MG63 (cell line): ENCODE results near the gene PFKP. TPM values are rescaled to one million over a fixed set of nuclear protein-coding genes. Genes with fewer than 3 reads are reported as not detected.

Experiments
- DNase-seq: peaks from one replicate; pipeline ENCODE4 v3.0.0-alpha.2; 2020
- H3K27me3 ChIP-seq: fragments of 250-450 bp; sonication (Bioruptor Pico); 2 replicates; pipeline ENCODE4 v1.5.1; 2020; ENCODE audit warnings: mild to moderate bottlenecking, moderate library complexity
- H3K36me3 ChIP-seq: fragments of 250-450 bp; sonication (Bioruptor Pico); 2 replicates; pipeline ENCODE4 v1.5.1; 2020; ENCODE audit warnings: mild to moderate bottlenecking, moderate library complexity
- H3K4me3 ChIP-seq: fragments of 250-450 bp; sonication (Bioruptor Pico); 2 replicates; pipeline ENCODE4 v1.5.1; 2020; ENCODE audit warnings: mild to moderate bottlenecking, moderate library complexity
- H3K9me3 ChIP-seq: fragments of 250-450 bp; sonication (Bioruptor Pico); 2 replicates; pipeline ENCODE4 v1.5.1; 2020; ENCODE audit warnings: mild to moderate bottlenecking, moderate library complexity
- total RNA-seq: library from RNA; depleted of rRNA; stranded (reverse); fragments of >200 nt; shearing (Covaris generic); gene quantifications from 2 replicates; pipeline ENCODE4 v1.2.3, GENCODE V29; 2014; ENCODE audit warnings: low replicate concordance; rRNA removed

PFKP gene
- 121 and 183 TPM in 2 replicates for total RNA-seq

DNA sequence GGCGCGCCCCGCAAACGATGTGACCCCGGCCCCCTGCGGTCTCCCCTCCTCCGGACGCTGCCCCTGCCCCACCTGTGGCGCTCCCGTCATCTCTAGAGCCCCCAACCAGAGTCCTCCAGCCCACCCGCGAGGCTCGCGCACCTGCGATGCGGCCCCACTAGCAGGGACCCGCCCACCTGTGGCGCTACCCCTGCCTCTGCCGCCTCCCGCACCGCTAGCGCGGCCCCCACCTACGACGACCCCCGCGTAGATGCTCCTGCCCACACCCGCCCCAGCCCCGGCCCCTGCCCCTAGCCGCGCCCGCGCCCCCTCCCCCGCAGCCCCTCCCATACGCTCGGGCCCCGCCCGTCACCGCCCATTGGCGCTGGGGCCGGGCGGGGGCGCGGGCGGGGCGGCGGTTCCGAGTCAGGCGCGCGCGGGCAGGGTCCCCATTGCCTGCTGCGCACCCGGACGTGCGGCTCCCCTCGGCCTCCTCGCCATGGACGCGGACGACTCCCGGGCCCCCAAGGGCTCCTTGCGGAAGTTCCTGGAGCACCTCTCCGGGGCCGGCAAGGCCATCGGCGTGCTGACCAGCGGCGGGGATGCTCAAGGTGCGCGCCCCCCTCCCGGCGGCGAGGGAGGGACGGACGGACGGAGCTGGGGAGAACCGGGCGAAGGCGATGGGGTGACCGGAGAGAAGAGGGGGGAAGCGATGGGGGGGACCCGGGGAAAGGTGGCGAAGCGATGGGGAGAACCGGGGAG is at the start of gene PFKP:
Gene PFKP, plus strand, starts transcription at position 431 of the 741 bp plus-strand sequence. Its CDS starts 48 bp downstream, at position 479.
- Histone ChIP-seq H3K27me3 (no peaks in the 10 kb centered on the region), H3K9me3 (no peaks in the 10 kb centered on the region), H3K4me3 (peak within 1 kb of the TSS; percentile 92), H3K36me3 (peaks cover 29% of the 10 kb centered on the region)
- peak; percentile 57 for DNase-seq

DNA sequence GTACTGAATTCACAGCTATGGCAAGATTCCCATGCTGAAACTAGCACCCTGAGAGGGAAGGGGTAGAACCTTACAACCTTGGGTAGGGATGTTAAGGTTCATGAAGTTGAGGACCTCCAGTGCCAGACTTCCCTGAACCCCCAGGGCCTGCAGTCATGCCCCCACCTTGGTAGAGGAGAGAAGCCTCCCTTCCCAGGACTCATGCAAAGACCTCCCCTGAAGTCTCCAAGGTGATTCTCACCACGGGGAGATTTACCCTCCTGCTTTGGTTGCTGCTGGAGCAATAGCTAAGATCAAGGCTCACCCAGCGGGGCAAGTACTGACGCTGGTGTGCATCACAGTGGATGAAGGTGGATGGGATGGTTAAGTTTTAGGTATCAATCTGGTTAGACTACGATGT is 49.1 kb upstream of the PFKP start:
- no peak for DNase-seq
- H3K4me3 ChIP-seq, result no peak overlapping the region
- no peaks in the 10 kb centered on the region for H3K36me3 ChIP-seq
- H3K9me3 ChIP-seq, result no peaks in the 10 kb centered on the region
- peaks cover 50% of the 10 kb centered on the region for H3K27me3 ChIP-seq

DNA sequence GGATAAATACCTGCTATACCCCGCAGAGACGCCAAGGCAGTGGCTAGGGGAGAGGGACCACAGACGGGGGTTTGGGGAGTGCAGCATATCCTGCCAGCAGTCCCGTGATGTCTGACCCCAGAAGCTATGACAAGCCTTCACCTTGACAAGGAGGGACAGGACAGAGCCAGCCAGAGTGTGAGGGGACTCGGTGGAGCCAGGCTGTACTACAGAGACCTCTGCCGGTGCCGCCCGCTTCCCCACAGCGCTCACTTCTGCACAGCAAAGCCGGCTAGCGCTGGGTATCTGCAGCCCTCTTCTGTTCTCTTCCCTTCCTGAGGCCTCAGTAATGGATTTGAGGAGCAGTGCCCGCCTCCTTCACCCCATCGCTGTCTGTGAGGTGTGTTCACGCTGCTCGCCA is 47.0 kb upstream of the PFKP start:
- Histone ChIP-seq H3K4me3 (no peak overlapping the region), H3K36me3 (no peaks in the 10 kb centered on the region), H3K27me3 (peaks cover 54% of the 10 kb centered on the region), H3K9me3 (no peaks in the 10 kb centered on the region)
- DNase-seq, result no peak

DNA sequence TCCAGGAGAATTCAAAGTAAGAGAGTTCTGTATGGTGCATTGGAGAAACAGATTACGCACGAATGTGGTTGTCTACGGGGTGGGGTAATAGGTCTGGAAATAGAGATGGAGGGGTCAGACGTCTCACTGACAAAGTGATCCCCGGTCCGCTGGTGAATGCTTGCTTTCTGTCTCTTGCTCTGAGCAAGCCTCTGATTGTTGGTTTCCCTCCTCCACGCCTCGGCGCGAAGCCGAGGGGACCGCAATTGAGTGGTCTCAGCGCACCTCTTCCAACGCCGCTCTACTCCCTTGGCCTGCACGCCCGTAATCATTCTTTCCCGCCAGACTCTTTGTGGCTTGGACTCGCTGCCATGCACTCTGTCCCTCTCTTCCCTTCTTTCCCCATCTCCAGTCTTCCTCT is 46.5 kb upstream of the PFKP start:
- H3K4me3 ChIP-seq, result no peak overlapping the region
- H3K27me3 ChIP-seq, result peaks cover 57% of the 10 kb centered on the region
- H3K36me3 ChIP-seq, result no peaks in the 10 kb centered on the region
- H3K9me3 ChIP-seq, result no peaks in the 10 kb centered on the region
- DNase-seq, result no peak

DNA sequence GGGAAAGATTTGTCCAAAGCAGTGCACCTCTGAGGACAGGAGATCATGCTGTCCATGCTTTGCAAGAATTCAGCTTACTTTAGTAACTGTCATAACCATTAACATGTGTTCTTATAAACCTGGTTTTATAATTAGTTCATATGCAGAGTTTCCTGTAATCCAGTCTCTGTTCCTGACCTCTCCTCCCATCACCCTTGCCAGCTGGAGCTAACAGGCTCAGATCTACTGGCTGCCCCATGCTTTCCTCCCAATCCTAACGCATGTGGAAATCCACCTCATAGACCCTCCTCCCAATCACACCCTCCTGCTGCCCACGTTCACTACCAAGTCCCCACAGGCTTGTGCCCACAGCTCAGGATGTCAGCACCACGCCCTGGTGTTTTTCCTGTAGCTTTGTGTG is 45.3 kb upstream of the PFKP start:
- no peaks in the 10 kb centered on the region for H3K36me3 ChIP-seq
- DNase-seq, result no peak
- no peak overlapping the region for H3K4me3 ChIP-seq
- H3K27me3 ChIP-seq, result peaks cover 59% of the 10 kb centered on the region
- H3K9me3 ChIP-seq, result no peaks in the 10 kb centered on the region

DNA sequence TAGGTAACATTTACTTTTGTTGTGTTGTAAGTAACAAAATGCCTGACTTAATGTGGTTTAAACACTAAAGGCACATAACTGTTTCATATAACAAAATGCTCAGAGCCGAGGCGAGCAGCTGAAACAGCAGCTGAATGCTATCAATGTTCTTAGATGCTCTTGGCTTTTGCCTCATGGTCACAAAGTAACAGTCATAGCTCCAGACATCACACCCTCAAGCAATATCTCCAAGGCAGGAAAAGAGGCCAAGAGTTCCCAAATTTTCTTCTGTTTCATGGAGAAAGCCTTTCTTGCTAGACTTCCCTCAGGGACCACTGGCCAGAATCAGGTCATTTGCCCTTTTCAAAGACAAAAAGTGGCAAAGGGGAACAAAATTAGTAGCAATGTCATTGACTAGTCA is 43.5 kb upstream of the PFKP start:
- Histone ChIP-seq H3K9me3 (no peaks in the 10 kb centered on the region), H3K36me3 (no peaks in the 10 kb centered on the region), H3K4me3 (no peak overlapping the region), H3K27me3 (peaks cover 53% of the 10 kb centered on the region)
- DNase-seq, result no peak

DNA sequence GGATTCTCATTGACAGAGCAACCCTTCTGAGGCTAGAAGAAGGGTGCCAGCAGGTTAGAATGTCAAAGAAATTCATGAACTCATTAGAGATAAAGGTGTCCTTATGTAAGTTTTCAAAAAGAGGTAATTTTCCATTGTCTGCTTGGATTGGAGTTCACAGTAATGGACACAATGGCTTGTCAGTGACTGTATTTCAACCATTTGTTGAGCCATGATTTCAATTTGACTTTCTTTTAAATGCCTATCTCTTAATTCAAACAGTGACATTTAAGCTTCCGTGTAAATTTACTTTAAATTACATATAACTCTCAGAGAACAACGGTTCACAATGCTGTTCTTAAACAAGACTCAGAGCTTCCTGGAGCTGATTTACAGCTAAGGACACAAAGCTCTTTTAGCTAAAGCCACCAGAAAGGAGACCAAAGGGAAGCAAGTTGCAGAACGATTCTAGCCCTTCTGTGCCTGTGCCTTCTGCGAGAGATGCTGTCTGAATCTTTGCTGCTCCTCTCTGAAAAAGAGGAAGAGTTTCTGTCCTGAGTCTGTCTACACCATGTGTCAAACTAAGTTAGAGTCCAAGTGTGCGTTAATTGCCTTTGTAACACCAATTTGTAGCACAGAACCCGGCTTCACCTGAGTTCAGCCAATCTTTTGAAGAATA is 42.2 kb upstream of the PFKP start:
- H3K9me3 ChIP-seq, result no peaks in the 10 kb centered on the region
- no peak for DNase-seq
- no peak overlapping the region for H3K4me3 ChIP-seq
- H3K36me3 ChIP-seq, result no peaks in the 10 kb centered on the region
- H3K27me3 ChIP-seq, result peaks cover 44% of the 10 kb centered on the region

DNA sequence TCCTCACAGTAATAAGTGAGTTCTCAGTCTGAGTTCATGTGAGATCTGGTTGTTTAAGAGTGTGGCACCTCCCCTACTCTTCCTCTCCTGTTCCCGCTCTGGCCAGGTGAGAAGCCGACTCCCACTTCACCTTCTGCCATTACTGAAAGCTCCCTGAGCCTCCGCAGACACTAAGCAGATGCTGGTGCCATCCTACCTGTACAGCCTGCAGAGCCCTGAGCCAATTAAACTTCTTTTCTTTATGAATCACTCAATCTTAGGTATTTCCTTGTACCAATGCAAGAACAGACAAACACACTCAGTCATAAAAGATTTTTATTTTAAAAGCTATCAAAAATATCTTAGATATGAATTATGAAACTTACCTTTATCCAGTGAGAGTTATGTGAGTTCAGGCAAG is 39.5 kb upstream of the PFKP start:
- Histone ChIP-seq H3K36me3 (no peaks in the 10 kb centered on the region), H3K9me3 (no peaks in the 10 kb centered on the region), H3K27me3 (peaks cover 29% of the 10 kb centered on the region), H3K4me3 (no peak overlapping the region)
- DNase-seq, result no peak

DNA sequence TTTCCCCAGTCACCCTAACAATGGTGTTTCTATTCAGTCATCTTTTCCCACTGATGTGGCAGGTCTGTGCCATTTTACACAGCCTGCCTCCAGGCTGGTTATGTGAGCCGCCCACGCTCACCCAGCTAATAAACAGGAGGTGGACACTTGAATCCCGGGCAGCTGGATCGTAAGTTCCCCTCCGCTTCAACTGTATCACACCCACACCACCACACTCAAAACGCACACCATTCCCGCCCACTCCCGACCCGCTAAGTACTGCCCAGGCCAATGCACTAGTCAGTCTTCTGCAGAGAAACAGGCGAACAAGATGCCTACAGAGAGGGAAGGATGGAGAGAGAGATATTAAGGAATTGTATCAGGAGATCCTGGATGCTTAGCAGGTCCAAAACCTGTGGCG is 38.9 kb upstream of the PFKP start:
- Histone ChIP-seq H3K9me3 (no peaks in the 10 kb centered on the region), H3K27me3 (peaks cover 26% of the 10 kb centered on the region), H3K4me3 (no peak overlapping the region), H3K36me3 (no peaks in the 10 kb centered on the region)
- no peak for DNase-seq

DNA sequence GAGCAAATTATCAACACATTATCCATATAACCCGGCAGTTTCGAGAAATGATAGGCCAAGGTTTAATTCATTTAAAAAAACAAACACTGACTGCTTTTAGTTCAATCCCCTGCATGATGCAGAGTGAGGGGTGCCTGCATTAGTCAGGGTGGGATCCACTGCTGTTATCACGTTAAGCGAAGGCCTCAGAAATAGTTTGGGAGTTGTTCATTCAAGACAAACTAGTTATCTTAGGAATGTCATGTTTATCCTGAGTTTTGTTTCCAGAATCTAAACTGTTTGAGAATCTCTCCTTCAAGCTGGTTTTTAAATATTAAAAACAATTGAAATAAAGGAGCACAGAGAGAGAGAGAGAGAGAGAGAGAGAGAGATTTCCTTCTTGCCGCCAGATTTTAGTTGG is 36.6 kb upstream of the PFKP start:
- DNase-seq, result no peak
- Histone ChIP-seq H3K36me3 (no peaks in the 10 kb centered on the region), H3K9me3 (no peaks in the 10 kb centered on the region), H3K27me3 (peaks cover 9% of the 10 kb centered on the region), H3K4me3 (no peak overlapping the region)

DNA sequence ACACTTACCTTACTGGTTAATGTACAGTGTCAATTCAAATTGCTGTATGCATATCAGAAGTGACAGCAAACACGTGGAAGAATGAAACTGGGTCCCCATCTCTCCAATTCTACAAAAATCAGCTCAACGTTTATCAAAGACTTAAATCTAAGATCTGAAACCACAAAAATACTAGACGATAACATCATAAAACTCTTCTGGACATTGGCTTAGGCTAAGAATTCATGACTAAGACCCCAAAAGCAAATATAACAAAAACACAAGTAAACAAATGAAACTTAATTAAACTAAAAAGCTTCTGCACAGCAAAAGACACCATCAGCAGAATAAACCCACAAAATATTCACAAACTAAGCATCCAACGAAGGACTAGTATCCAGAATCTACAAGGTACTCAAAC is 35.9 kb upstream of the PFKP start:
- no peak overlapping the region for H3K4me3 ChIP-seq
- H3K9me3 ChIP-seq, result no peaks in the 10 kb centered on the region
- peaks cover 9% of the 10 kb centered on the region for H3K27me3 ChIP-seq
- DNase-seq, result no peak
- no peaks in the 10 kb centered on the region for H3K36me3 ChIP-seq

DNA sequence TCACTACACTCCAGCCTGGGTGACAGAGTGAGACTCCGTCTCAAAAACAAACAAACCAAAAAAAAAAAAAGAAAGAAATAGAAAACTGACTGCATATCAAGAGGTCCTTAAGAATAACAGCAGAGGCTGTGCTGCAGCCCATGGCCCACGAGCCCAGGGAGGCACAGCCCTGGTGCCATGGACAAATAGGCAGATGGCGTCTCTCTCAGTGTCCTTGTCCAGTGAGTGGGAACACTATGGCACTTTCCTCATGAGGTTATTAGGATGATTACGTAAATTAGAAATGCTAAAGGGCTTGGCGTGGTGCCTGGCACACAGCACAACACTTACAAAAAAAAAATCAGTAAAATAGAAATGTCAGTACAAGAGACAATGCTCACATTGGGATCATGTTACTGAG is 33.4 kb upstream of the PFKP start:
- Histone ChIP-seq H3K27me3 (peaks cover 12% of the 10 kb centered on the region), H3K4me3 (no peak overlapping the region), H3K36me3 (no peaks in the 10 kb centered on the region), H3K9me3 (no peaks in the 10 kb centered on the region)
- DNase-seq, result no peak

DNA sequence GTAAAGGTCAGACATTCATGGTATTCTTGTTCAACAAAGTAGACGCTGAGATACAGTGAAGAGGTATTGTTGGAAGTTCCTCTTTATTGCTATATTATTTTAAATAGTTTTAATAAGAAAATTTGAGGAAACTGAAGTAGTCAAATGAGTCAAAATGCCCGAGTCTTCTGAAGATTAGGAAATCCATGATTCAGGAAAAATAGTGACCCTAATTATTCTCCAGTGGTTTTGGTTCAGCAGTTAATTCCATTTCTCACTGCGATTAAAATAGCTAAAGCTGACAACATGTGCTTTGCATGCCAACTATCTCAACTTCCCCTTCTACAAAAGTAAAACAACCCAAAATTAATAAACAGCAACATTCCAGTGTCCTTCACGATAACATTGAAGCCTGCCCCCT is 32.7 kb upstream of the PFKP start:
- Histone ChIP-seq H3K4me3 (no peak overlapping the region), H3K36me3 (no peaks in the 10 kb centered on the region), H3K27me3 (peaks cover 12% of the 10 kb centered on the region), H3K9me3 (no peaks in the 10 kb centered on the region)
- no peak for DNase-seq

DNA sequence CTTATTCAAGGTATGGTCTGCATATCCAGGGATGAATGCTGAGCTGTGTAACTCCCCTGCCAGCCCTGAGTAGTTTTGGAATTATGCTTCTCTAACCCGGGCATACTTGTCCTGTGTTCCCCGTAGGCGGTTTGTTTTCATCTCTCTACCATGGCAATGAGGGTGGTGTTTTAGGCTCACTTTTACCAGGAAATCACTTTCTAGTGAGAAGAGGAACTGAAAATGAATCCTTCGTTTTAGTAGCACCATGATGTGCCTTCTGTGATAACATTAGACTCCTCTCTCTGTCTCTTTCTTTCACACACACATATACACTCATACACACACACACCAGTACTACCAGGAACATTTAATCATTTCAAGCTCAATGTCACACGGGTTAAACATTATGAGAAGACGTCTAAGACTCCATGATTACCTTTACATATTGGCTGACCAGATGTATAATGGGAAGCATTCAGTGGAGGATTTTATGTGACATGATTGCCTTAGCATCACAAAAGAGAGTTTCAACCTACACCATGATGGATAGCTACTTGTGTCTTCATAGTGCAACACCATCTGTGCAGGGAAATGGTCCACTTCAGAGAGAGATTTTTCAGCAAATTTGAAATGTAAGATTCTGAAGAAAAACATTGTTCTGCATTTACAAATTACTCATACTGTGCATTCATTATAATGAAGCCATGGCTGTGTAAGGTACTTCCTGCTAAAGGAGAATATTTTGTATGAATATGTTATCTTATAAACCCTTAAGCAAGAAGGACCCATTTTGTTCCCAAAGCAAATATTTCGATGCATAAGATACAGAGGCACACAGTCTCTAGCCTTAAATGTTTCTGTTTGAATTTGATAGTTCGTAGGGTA is 31.0 kb upstream of the PFKP start:
- peaks cover 12% of the 10 kb centered on the region for H3K27me3 ChIP-seq
- no peaks in the 10 kb centered on the region for H3K36me3 ChIP-seq
- no peak for DNase-seq
- H3K4me3 ChIP-seq, result no peak overlapping the region
- H3K9me3 ChIP-seq, result no peaks in the 10 kb centered on the region

DNA sequence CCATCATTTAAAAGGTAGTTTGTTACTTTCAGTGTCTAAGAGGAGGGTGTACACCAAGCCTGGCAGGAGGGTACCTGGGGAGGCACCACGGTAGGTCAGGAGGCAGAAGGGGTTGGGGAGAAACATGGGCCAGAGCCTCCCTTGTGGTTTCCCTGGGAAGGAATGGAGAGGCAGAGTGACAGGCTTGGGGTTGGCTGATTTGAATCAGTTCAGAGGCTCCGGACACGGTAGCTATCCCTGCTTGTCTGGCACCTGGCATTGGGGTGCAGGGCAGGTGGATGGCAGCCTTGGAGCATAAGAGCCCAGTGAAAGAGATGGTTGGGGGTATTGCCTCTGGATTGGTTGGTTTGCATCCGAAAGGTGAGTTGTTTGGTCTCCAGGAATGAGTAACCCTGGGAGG is 30.2 kb upstream of the PFKP start:
- no peak for DNase-seq
- Histone ChIP-seq H3K27me3 (peaks cover 6% of the 10 kb centered on the region), H3K4me3 (no peak overlapping the region), H3K9me3 (no peaks in the 10 kb centered on the region), H3K36me3 (no peaks in the 10 kb centered on the region)

DNA sequence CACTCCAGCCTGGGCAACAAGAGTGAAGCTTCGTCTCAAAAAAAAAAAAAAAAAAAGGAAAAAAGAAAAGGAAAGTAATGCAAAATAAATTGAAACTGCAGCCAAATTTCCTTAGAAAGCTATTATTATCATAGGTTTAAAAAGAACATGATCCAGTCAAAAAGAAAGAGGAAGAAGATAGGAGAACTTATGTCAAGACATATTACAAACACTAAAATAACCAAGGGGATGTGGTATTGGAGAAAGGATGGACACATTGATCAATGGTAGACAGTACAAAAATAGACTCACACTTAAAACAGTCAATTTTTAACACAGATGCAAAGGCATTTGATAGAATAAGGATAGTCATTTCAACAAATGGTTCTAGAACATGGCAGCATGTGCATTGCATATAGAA is 27.3 kb upstream of the PFKP start:
- H3K4me3 ChIP-seq, result no peak overlapping the region
- H3K9me3 ChIP-seq, result no peaks in the 10 kb centered on the region
- DNase-seq, result no peak
- H3K27me3 ChIP-seq, result peaks cover 5% of the 10 kb centered on the region; the same call in 1 of the 2 replicates
- H3K36me3 ChIP-seq, result no peaks in the 10 kb centered on the region

DNA sequence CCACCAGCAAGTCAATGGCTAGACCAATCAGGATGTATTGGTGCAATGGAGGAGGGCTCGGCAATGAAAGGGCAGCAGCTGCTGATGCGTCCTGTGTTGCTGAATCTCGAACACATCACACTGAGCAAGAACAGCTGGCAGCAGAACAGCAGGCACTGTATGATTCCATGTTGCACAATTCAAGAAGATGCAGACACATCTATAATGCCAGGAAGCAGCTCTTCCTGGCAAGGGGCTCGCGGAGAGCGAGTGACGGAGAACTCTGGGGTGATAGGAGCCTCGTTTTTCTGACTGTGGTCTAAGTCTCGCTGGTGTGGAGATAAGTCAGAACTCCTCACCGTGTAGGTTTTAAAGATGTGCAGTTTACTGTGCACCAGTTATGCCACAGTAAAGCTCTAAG is 24.8 kb upstream of the PFKP start:
- H3K9me3 ChIP-seq, result no peaks in the 10 kb centered on the region
- H3K27me3 ChIP-seq, result no peaks in the 10 kb centered on the region
- no peak for DNase-seq
- no peak overlapping the region for H3K4me3 ChIP-seq
- no peaks in the 10 kb centered on the region for H3K36me3 ChIP-seq
